IPS-20b (cell line): Measurements from ENCODE around the gene ACTN3.
A peak's percentile ranks its signal among the peaks of the same experiment; 100 is the strongest.
"Not testable (repeated sequence)": the region's sequence is repeated elsewhere in the genome, so short reads cannot be mapped to it uniquely, and the experiment has no call there.

ENCODE experiments used
- H3K27ac ChIP-seq: one replicate; pipeline ENCODE4 v1.5.1; 2013; ENCODE audit warnings: low read length
- H3K27me3 ChIP-seq: 2 replicates; pipeline ENCODE4 v1.6.1; 2013; ENCODE audit warnings: mild to moderate bottlenecking, low read length, inconsistent platforms; ENCODE audit not compliant: insufficient read depth
- H3K36me3 ChIP-seq: 2 replicates; pipeline ENCODE4 v1.6.1; 2013; ENCODE audit warnings: low read depth, mild to moderate bottlenecking, inconsistent platforms, low read length, moderate library complexity; ENCODE audit not compliant: insufficient read depth
- H3K4me1 ChIP-seq: 2 replicates; pipeline ENCODE4 v1.6.1; 2013; ENCODE audit warnings: mild to moderate bottlenecking, control low read depth, inconsistent platforms, low read length, moderate library complexity; ENCODE audit not compliant: insufficient read depth
- H3K4me3 ChIP-seq: 2 replicates; pipeline ENCODE4 v1.5.1; 2013; ENCODE audit warnings: mild to moderate bottlenecking, low read length, inconsistent platforms
- H3K9ac ChIP-seq: 2 replicates; pipeline ENCODE4 v1.6.1; 2013; ENCODE audit warnings: low read depth, mild to moderate bottlenecking, inconsistent platforms, low read length, moderate library complexity
- H3K9me3 ChIP-seq: 2 replicates; pipeline ENCODE4 v1.6.1; 2013; ENCODE audit warnings: mild to moderate bottlenecking, low read depth, low read length, inconsistent platforms; ENCODE audit not compliant: insufficient read depth

Gene ACTN3

DNA sequence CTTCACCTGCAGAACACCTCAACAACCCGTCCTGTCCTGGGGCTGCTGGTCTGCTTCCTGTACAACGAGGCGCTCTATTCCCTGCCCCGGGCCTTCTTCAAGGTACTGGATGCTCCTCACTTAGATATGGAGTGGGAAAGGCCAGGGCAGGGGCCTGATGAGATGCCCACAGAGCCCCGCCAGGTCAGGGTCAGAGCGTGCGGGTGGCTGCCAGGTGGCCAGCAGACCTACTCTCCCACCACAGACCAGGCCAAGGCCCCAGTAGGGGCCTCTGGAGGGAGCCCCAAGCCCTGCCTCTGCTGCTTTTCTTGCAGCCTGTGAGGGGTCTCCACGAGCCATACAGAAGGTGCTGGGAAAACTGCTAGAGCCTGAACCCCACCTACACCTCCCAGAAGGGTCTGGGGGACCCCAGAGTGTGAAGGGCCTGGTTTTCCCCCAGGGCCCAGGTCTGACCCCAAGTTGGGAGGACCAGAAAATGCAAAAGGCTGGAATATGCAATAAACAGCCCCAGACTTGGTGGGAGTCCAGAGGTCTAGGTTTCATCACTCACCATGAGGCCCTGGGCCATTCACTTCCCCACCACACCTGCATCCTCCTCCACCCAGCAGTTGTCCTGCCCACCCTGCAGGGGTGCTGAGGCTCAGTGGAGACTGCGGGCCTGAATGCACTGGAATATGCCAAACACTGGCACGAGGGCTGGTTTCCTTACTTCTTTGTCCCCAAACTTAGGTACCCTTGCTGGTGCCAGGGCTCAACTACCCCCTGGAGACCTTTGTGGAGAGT, 15.6 kb upstream of the ACTN3 start:
- H3K9me3 ChIP-seq, result no peaks in the 10 kb centered on the region
- no peaks in the 10 kb centered on the region for H3K36me3 ChIP-seq
- no peak overlapping the region for H3K4me3 ChIP-seq
- H3K27ac ChIP-seq, result no peak overlapping the region
- no peaks in the 10 kb centered on the region for H3K27me3 ChIP-seq
- H3K4me1 ChIP-seq, result no peaks in the 10 kb centered on the region
- H3K9ac ChIP-seq, result no peak overlapping the region

- Histone ChIP-seq H3K27ac (no peak overlapping the region), H3K4me3 (no peak overlapping the region), H3K27me3 (no peaks in the 10 kb centered on the region), H3K4me1 (no peaks in the 10 kb centered on the region), H3K36me3 (no peaks in the 10 kb centered on the region), H3K9ac (no peak overlapping the region), H3K9me3 (no peaks in the 10 kb centered on the region)
These were observed 14.9 kb upstream of the ACTN3 start for GRCh38 chr11:66531841-66532240.

DNA sequence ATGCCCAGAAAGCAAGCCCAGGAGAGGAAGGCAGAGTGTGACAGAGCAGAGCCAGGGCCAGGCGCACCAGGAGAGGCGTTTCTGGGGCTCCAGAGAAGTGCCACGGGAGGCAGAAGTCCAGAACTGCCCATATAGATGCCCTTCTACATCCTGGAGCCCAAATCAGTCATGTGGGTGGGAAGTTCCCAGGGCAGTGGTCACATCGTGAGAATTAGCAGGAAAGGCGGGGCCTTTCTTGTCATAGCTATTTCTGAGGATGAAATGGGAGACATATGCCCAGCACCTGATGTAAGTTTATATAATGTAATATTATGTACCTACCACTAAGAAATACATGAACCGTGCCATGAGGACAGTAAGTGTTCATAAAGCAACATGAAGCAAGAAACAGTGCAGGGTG, 13.9 kb upstream of the ACTN3 start:
- Histone ChIP-seq H3K36me3 (no peaks in the 10 kb centered on the region), H3K4me1 (no peaks in the 10 kb centered on the region), H3K27me3 (no peaks in the 10 kb centered on the region), H3K27ac (no peak overlapping the region), H3K9me3 (no peaks in the 10 kb centered on the region), H3K9ac (no peak overlapping the region), H3K4me3 (no peak overlapping the region)

- H3K27ac ChIP-seq, result no peak overlapping the region
- H3K4me3 ChIP-seq, result no peak overlapping the region
- no peaks in the 10 kb centered on the region for H3K9me3 ChIP-seq
- H3K36me3 ChIP-seq, result no peaks in the 10 kb centered on the region
- H3K9ac ChIP-seq, result no peak overlapping the region; the same call in 1 of the 2 replicates
- no peaks in the 10 kb centered on the region for H3K27me3 ChIP-seq
- peaks cover 11% of the 10 kb centered on the region for H3K4me1 ChIP-seq
These were observed 7.4 kb upstream of the ACTN3 start for GRCh38 chr11:66539170-66539869.

- Histone ChIP-seq H3K4me3 (no peak overlapping the region), H3K9me3 (no peaks in the 10 kb centered on the region), H3K4me1 (peaks cover 11% of the 10 kb centered on the region), H3K27me3 (no peaks in the 10 kb centered on the region), H3K9ac (no peak overlapping the region), H3K27ac (no peak overlapping the region), H3K36me3 (no peaks in the 10 kb centered on the region)
These were observed 6.9 kb upstream of the ACTN3 start for GRCh38 chr11:66539870-66540213.

DNA sequence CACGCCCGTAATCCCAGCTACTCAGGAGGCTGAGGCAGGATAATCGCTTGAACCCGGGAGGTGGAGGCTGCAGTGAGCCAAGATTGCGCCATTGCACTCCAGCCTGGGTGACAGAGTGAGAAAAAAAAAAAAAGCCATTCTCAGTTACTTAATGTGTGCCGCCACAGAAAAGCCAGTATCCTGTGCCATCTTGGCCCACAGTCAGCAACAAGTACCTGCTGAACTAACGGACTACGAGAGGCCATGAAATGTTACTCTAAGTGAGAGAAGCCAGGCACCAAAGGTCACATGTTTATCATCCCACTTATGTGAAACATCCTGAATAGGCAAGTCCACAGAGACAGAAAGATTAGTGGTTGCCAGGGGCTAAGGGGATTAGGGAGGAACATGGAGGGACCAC, 6.1 kb upstream of the ACTN3 start:
- not testable (repeated sequence) for H3K4me3 ChIP-seq, H3K9me3 ChIP-seq, H3K36me3 ChIP-seq, H3K27me3 ChIP-seq, H3K9ac ChIP-seq, H3K27ac ChIP-seq
- H3K4me1 ChIP-seq, result peaks cover 11% of the 10 kb centered on the region

- H3K36me3 ChIP-seq, result no peaks in the 10 kb centered on the region
- H3K27me3 ChIP-seq, result no peaks in the 10 kb centered on the region
- H3K27ac ChIP-seq, result no peak overlapping the region
These were observed 4.8 kb upstream of the ACTN3 start for GRCh38 chr11:66541892-66542291.

DNA sequence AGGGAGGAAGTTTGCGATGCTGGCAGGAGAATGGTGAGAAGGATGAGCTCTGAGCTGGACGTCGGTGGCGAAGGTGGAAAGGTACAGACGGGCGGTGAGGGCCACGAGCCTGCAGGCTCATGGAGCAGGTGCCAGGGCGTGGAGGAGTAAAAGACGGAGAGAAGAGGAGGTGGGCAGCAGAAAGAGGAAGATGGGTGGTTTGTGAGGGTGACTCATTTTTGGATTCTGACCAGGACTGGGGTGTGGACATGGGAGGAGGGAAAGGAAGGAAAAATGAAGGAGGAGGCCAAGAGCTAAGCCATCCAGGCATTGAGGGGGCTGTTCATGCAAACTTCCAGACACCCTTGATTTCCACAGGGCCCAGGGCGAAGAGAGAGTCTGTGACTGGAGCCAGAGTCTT, 4.3 kb upstream of the ACTN3 start:
- Histone ChIP-seq H3K4me3 (no peak overlapping the region), H3K9ac (no peak overlapping the region), H3K36me3 (no peaks in the 10 kb centered on the region), H3K9me3 (no peaks in the 10 kb centered on the region), H3K4me1 (peaks cover 11% of the 10 kb centered on the region), H3K27ac (no peak overlapping the region), H3K27me3 (no peaks in the 10 kb centered on the region)

More at GRCh38 chr11:66541892-66542291, 4.8 kb upstream of the ACTN3 start:
- Histone ChIP-seq H3K4me3 (no peak overlapping the region), H3K9ac (no peak overlapping the region), H3K4me1 (peaks cover 11% of the 10 kb centered on the region), H3K9me3 (no peaks in the 10 kb centered on the region)

GRCh38 chr11:66543263-66544107, 3.2 kb upstream of the ACTN3 start:
- H3K9me3 ChIP-seq, result no peaks in the 10 kb centered on the region

GRCh38 chr11:66544952-66545351, 1.8 kb upstream of the ACTN3 start:
- H3K9me3 ChIP-seq, H3K27ac ChIP-seq, H3K27me3 ChIP-seq, H3K36me3 ChIP-seq: not testable (repeated sequence)
- peak overlapping the region; percentile 75; the same call in 1 of the 2 replicates for H3K9ac ChIP-seq
- peak overlapping the region; percentile 77 for H3K4me3 ChIP-seq
- H3K4me1 ChIP-seq, result peaks cover 12% of the 10 kb centered on the region

More at GRCh38 chr11:66543263-66544107, 3.2 kb upstream of the ACTN3 start:
- Histone ChIP-seq H3K4me3 (peak overlapping the region; percentile 29; the same call in 1 of the 2 replicates), H3K27me3 (no peaks in the 10 kb centered on the region), H3K36me3 (no peaks in the 10 kb centered on the region), H3K27ac (no peak overlapping the region), H3K9ac (peak overlapping the region; percentile 24; the same call in 1 of the 2 replicates), H3K4me1 (peaks cover 17% of the 10 kb centered on the region)

GRCh38 chr11:66545701-66546367, 869 bp upstream of the ACTN3 start, which contains the start of gene ZDHHC24:
ZDHHC24 (minus strand) TSS chr11:66546048; CDS start chr11:66546003, 45 bp downstream.
- H3K4me3 ChIP-seq, result peak within 1 kb of the TSS; percentile 77
- no peaks in the 10 kb centered on the region for H3K9me3 ChIP-seq
- H3K9ac ChIP-seq, result peak within 1 kb of the TSS; percentile 77; the same call in 1 of the 2 replicates
- H3K27me3 ChIP-seq, result no peaks in the 10 kb centered on the region
- no peaks in the 10 kb centered on the region for H3K36me3 ChIP-seq
- peak within 1 kb of the TSS; percentile 26 for H3K27ac ChIP-seq
- H3K4me1 ChIP-seq, result peaks cover 12% of the 10 kb centered on the region
